Erythroblast (primary cell): ENCODE measurements around the gene IFI30.

Experiments
- GATA1 ChIP-seq: IDR thresholded peaks from 2 replicates; pipeline ENCODE4 v1.6.1; 2011; ENCODE audit warnings: low read depth, mild to moderate bottlenecking, control low read depth, low read length, moderate library complexity
- POLR2A ChIP-seq: IDR thresholded peaks from 2 replicates; pipeline ENCODE4 v1.6.1; 2011; ENCODE audit warnings: mild to moderate bottlenecking, low read length

- TF ChIP-seq POLR2A (no peak), GATA1 (no peak)
Observed at GRCh38 chr19:18167975-18168645, 5.5 kb upstream of the IFI30 start.
